ENCODE measurements around the gene KRT17.

Gene KRT17

DNA sequence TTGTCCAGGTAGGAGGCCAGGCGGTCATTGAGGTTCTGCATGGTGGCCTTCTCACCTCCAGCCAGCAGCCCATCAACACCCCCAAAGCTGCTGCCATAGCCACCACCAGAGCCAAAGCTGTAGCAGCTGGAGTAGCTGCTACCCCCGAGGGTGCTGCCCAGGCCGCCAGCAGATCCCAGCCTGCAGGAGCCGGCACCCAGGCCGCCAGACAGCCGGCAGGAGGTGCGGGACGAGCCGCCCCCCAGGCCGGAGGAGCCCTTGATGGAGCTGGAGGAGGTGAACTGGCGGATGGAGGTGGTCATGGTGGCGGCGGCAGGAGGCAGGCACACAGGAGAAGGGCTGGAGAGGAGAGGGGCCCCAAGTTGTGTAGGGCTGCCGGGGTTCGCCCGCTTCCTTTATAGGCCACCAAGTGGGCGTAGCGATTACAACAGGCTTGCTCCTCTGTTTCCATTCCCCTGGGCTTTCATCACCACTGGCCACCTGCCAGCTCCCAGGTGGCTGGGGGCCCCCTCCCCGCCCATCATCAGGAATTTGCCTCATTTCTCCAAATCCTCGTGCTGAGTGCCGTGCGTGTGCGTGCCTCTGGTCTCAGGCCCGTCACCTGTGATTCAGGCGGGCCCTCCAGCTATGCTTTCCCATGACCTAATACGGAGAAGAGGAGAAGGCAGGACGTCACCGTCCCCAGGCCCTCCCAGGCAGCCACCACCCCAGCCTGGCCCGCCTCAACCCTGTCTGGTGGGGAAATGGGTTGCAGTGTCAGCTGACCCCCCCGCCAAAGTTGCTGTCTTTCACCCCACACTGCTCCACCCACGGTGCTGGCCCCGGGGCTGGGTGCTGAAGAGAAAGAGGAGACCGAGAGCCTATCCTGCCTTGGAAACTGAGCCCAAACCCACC, at the start of gene KRT17:
TSS of gene KRT17 (minus strand) at position 368 of the 894 bp plus-strand sequence. CDS start at position 302, 66 bp downstream.
- DNase-seq = no peak

DNA sequence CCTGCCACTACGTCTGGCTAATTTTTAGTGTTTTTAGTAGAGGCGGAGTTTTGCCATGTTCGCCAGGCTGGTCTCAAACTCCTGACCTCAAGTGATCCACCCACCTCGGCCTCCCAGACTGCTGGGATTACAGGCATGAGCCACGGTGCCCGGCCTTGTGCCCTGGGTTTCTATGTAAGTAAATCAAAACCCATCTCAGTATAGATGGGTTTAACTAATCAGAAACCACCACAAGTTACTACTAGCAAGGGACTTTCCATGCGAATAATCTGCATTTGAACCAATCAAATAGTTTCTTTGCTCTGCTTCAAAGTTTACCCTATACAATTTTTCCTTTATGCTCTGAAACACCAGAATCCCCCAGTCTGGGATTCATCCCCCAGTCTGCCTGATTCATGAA, 47.8 kb upstream of the KRT17 start:
- no peak for DNase-seq

- no peak for DNase-seq
Observed at GRCh38 chr17:41667280-41668041, 43.1 kb upstream of the KRT17 start.

- peak; percentile 91 for DNase-seq
Observed at GRCh38 chr17:41666708-41667279, 42.4 kb upstream of the KRT17 start.

DNA sequence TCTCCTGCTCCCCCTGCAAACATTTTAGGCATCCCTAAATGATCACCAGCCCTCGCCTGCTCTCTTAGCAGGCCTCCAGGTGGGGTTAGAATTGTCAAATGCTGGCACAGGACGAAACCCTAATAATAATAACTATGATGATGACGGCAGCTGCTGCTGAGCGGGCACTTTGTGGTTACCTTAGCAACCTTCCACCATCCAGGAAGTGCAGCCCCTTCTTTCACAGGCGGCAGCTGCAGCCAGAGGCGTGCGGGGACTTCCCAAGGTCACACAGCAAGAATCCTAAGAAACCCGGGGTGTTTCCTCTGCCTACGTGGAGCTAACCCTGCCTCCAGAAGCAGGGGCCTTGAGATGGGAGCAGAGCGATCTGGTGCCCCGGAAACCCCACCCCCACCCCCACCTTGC, 41.9 kb upstream of the KRT17 start:
- DNase-seq = peak; percentile 92

DNA sequence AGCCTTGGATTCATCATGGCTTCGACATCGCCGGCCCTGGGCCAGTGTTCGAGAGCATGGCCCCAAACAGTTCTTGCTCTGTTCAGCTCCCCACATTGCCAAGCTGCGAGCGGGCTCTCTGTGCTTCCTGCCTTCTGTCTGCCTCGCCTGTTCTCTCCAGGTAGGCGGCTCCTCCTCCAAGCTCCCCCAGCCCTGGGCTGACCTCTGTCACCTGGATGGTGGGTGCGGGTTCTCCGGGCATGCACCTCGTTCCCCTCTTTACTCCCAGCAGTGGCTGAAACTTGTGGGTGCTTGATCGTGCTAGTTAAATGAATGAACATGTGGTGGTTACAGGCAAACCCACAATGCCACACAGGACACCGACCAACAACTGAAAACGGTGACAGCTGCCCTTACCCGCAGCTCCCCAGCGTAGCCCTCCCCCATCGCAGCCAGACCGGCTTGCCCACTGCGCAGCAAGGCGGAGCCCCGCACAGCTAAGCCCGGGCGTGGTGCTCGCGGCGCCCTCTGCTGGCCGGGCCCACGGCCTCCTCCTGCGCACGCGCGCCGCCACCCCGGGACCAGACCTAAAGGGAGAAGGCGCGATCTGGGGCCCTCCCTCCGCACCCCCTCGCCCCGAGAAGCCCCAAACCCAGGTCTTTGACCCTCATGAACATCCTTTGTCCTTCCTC, 41.3 kb upstream of the KRT17 start:
- peak; percentile 92 for DNase-seq

GRCh38 chr17:41664587-41665565, 40.5 kb upstream of the KRT17 start:
- DNase-seq = no peak

DNA sequence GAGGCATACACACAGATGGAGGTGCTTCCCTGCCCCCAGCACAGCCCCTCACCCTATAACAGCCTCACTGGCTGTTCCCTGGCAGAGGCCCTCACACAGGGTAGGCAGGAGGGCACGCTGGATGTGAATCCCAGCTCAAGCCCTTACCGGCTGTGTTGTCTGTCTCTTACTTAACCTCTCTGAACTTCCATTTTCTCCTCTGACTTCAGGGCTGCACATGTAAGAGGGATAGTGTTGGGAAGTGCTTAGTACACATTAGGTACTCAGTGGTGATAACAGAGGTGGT, 39.7 kb upstream of the KRT17 start:
- no peak for DNase-seq

- DNase-seq = no peak
Observed at GRCh38 chr17:41663451-41664171, 39.2 kb upstream of the KRT17 start.

GRCh38 chr17:41660221-41660711, 35.9 kb upstream of the KRT17 start:
- DNase-seq = no peak

- DNase-seq = no peak
Observed at GRCh38 chr17:41659427-41660212, 35.2 kb upstream of the KRT17 start.

- DNase-seq = no peak
Observed at GRCh38 chr17:41658846-41659245, 34.5 kb upstream of the KRT17 start.

DNA sequence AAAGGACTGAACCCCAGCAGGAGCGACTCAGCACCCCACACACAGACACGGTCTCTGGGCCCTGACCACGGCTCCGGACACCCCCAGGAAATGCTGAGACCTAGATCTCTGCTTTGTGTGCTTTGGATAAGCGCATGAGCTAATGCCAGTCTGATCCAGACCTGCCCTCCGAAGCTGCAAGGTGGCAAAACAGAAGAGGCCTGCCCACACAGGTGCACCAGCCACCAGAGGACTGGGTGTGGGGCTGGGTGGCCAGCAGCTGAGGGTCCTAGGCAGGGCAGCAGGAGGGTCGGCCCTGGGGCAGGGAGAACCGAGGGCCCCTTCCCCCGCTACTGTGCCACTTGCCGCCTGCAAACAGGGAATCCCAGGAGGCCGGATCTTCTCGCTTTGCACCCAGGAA, 33.6 kb upstream of the KRT17 start:
- DNase-seq = no peak

DNA sequence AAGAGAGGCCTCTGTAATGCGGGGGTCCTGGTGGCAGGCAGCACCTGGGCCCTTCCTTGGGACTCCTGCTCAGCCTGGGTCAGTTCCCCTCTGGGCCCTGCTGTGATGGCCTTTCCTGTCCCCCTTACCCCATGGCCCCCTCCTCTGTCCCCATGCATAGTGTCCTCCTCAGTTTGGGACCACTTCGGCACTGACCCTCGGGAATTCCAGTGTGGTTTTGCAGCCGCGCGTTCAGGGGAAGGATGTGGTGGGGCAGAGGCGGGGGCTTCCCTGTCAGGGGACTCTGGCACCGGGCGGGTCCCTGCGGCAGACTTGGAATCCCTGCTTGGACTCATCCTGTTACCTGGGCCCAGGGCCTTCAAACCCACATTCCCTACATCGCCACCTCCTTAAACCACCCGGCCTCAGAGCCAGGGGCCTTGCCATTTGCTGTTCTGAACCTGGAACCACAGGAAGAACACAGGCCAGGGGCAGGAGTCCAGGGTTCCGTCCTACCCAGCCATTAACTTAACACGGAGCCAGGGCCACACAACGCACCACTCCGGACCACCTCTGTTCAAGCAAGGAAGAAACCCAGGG, 32.9 kb upstream of the KRT17 start:
- DNase-seq = no peak

DNA sequence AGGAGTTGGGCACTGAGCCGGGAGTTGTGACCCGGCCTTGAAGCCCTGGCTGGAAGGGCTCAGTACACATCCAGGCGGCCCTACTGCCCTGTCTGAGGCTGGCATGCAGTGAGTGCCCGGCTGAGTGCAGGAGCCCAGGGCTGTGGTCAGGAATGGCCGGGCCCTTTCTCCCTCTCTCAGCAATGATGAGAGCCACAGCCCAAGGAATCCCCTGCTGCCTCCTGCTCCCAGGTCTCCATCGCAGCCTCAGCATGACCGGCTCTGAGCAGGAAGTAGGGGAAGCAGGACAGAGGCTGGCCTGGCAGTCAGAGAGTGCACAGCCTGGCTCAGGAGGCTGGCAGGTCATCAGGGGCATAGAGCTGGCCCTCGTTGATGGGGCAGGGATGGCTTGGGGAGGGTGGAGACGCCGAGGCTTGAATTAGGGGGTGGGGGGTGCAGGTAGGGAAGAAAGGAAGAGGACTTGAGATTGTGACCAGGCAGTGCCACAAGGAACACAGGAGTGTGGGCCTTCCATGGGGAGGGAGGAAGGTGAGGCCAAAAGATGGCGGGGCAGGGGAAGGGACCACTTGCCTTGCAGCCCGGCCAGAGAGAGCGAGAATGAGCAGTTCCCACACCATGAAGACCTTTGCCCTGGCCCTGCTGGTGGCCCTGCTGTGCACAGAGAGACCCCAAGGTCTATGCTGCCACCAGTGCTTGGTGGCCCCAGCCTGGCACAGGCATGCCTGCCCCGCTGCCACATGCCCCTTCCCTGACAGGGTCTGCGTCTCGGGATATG, 32.1 kb upstream of the KRT17 start:
- no peak for DNase-seq

DNA sequence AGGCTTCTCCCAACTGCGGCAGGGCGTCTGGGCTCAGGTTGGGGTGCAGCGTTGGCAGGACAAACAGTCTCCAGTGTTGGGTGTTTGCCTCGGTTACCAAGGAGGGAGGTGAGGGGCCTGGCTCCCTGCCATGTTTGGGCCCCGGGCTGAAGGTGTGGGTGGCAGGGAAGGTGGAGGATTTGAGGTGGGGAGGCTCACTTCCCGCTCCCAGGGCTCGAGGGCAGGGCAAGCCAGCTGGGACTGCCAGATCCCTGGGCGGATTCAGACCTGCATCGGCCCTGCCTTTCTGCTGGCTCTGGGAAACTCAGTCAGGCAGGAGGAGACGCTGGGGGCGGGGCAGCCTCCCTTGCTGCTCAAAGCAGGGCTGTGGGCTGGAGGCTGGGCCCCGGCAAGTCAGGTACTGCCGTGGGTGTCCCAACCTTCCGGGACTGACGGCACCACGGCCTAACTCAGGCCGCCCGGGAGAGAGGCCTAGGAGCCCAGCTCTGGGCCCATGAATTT, 31.3 kb upstream of the KRT17 start:
- DNase-seq = no peak

GRCh38 chr17:41654678-41655607, 30.6 kb upstream of the KRT17 start:
- no peak for DNase-seq

All from CD4-positive, alpha-beta T cell treated with Interleukin-12 subunit alpha and Interleukin-12 subunit beta, for 1 hour (primary cell).